ENCODE data around the gene CELA2A.
"Not testable (repeated sequence)": the region's sequence is repeated elsewhere in the genome, so short reads cannot be mapped to it uniquely, and the experiment has no call there.

The CELA2A gene

DNA sequence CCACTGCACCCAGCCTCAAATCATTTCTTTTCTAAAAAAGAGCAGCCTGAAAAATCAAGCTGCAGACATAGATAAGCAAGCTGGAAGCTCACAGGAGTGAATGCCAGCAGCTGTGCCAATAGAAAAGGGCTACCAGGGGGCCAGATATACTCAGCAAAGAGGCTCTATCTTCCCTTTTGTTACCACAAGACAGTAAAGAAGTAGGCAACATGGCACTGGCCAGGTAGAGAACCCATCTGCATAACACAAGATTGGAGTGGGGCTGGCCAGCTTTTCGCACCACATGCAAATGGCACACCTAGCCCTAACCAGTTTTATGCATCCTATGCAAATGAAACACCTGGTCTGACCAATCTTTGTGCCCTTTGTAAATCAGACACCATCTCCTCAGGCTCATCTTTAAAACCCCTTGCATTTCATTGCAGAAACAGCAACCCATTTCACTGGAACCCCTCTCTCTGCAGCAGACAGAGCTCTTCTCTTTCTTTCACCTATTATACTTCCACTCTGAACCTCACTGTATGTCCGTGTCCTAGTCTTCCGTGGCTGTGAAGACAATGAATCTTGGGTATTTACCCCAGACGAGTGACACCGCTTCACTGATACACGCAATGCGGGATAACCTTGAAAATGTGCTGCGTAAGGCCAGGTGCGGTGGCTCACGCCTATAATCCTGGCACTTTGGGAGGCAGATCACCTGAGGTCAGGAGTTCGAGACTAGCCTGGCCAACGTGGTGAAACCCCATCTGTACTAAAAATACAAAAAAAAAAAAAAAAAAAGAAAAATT, 52.4 kb downstream of the CELA2A start:
- TF ChIP-seq, protein P1, sequence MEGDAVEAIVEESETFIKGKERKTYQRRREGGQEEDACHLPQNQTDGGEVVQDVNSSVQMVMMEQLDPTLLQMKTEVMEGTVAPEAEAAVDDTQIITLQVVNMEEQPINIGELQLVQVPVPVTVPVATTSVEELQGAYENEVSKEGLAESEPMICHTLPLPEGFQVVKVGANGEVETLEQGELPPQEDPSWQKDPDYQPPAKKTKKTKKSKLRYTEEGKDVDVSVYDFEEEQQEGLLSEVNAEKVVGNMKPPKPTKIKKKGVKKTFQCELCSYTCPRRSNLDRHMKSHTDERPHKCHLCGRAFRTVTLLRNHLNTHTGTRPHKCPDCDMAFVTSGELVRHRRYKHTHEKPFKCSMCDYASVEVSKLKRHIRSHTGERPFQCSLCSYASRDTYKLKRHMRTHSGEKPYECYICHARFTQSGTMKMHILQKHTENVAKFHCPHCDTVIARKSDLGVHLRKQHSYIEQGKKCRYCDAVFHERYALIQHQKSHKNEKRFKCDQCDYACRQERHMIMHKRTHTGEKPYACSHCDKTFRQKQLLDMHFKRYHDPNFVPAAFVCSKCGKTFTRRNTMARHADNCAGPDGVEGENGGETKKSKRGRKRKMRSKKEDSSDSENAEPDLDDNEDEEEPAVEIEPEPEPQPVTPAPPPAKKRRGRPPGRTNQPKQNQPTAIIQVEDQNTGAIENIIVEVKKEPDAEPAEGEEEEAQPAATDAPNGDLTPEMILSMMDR (IDR thresholded peaks at IDR 0.05; ENCODE audit: borderline replicate concordance, control extremely low read depth, extremely low read depth, insufficient read depth, missing control alignments) = no peak
- in situ Hi-C loops (cut with MboI; ENCODE audit: low sequenced_read_pairs, unreplicated experiment) = no loop called here

DNA sequence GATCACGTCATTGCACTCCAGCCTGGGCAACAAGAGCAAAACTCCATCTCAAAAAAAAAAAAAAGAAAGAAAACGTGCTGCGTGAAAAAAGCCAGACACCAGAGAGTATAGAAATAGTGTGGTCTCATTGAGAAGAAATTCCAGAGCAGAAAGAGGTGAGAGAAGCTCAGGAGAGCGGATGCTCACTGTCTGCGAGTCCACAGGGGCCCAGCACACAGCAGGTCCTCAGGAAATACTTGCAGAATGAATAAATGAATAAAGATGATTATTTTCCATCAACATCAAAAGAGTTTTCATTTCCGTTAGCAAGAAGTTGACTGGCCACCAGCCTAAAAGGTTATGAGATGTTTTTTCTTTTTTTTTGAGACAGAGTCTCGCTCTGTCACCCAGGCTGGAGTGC, 53.1 kb downstream of the CELA2A start:
- no peak for DNase-seq (ENCODE audit: low spot score)
- TF ChIP-seq, protein P1 (IDR thresholded peaks at IDR 0.05; ENCODE audit: borderline replicate concordance, control extremely low read depth, extremely low read depth, insufficient read depth, missing control alignments) = no peak
- in situ Hi-C loops (cut with MboI; ENCODE audit: low sequenced_read_pairs, unreplicated experiment) = no loop called here

More for the DNA sequence above, 52.4 kb downstream of the CELA2A start:
- no peak for DNase-seq (ENCODE audit: low spot score)

DNA sequence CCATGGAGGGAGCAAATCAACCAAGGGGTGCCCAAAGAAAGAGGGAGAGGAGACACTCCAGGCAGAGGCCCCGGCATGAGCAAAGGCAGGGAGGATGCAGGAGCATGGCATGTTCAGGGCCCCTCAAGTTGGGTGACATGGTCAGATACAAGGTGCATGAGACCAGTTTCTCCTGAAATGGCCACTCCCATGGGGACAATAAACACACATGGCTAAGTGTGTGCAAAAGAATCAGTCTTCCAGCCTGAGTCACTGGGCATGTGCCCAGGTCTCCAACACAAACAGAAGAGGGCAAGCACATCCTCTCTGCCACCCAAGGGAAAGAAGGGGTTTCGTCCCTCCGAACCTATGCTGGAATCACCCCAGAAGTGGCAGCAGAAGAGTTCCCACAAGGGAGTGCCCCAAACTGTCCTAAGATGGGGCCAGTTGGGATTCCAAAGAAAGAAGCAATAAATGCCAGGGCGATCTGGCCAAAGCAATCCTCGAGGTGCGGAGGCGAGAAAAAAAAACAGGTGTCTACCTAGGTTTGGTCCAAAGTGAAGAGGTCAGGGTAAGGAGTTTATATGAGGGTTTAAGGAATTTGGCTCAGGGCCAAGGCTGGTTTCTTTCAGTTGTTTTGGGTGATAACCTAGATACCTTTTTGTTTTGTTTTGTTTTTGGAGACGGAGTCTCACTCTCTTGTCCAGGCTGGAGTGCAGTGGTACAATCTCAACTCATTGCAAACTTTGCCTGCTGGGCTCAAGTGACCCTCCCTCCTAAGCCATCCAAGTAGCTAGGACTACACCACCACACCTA, 54.3 kb downstream of the CELA2A start:
- DNase-seq (ENCODE audit: low spot score) = no peak
- TF ChIP-seq, protein P1 (IDR thresholded peaks at IDR 0.05; ENCODE audit: borderline replicate concordance, control extremely low read depth, extremely low read depth, insufficient read depth, missing control alignments) = no peak
- in situ Hi-C loops (cut with MboI; ENCODE audit: low sequenced_read_pairs, unreplicated experiment) = no loop called here

DNA sequence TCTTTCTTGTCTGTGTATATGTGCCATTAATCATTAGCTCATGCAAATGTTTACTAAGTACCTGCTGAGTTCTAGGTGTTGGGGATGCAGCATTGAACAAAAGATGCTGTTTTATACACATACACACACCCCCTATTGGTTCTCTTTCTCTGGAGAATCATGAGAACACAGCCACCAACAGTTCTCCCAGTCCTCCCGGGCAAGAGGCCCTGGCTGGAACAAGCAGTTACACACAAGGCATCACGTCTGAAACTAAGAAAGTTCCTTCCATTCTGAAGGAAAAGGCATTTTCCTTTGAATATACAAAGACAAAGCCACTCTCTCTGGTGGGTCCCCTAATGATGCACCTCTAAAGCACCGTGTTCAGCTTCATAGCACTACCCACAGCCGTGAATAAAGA, 56.7 kb downstream of the CELA2A start:
- DNase-seq (ENCODE audit: low spot score) = no peak
- in situ Hi-C loops (cut with MboI; ENCODE audit: low sequenced_read_pairs, unreplicated experiment) = no loop called here
- TF ChIP-seq, protein P1 (IDR thresholded peaks at IDR 0.05; ENCODE audit: borderline replicate concordance, control extremely low read depth, extremely low read depth, insufficient read depth, missing control alignments) = no peak

DNA sequence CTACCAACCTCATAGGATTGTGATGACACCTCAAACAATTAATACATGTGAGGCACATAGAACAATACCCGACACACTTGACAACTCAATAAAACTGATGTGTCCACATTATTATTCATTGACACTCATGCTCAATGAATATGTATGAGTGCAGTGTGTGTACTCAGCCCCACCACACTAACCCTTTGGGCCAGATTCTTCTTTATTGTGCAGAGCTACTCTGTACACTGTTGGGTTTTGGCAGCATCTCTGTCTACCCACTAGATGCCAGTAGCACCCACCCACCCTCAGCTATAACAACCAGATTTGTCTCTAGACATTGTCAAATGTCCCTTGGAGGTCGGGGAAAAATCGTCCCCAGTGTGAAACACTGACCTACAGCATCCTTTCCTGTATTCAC, 57.4 kb downstream of the CELA2A start:
- in situ Hi-C loops (cut with MboI; ENCODE audit: low sequenced_read_pairs, unreplicated experiment) = no loop called here
- TF ChIP-seq, protein P1 (IDR thresholded peaks at IDR 0.05; ENCODE audit: borderline replicate concordance, control extremely low read depth, extremely low read depth, insufficient read depth, missing control alignments) = no peak
- no peak for DNase-seq (ENCODE audit: low spot score)

DNA sequence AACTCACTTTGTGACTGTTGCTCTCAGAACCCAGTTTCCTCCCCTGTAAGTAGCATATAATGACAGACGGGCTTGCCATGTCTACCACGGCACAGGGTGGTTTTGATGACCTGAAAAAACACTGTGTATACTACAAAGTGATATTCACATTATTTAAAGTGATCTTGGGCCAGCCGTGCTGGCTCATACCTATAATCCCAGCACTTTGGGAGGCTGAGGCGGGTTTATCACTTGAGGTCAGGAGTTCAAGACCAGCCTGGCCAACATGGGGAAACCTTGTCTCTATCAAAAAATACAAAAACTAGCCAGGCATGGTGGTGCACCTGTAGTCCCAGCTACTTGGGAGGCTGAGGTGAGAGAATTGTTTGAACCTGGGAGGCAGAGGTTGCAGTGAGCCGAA, 58.0 kb downstream of the CELA2A start:
- DNase-seq (ENCODE audit: low spot score); in situ Hi-C loops (cut with MboI; ENCODE audit: low sequenced_read_pairs, unreplicated experiment): not testable (repeated sequence)
